HG03565 (cell line): Measurements from ENCODE around the gene TBC1D25.

Experiments
- ATAC-seq: cut with Tn5 transposase; IDR thresholded peaks from one replicate; pipeline ENCODE4 v1.9.1; 2021; ENCODE audit warnings: mild to moderate bottlenecking, moderate library complexity; ENCODE audit not compliant: unreplicated experiment

Gene TBC1D25, protein sequence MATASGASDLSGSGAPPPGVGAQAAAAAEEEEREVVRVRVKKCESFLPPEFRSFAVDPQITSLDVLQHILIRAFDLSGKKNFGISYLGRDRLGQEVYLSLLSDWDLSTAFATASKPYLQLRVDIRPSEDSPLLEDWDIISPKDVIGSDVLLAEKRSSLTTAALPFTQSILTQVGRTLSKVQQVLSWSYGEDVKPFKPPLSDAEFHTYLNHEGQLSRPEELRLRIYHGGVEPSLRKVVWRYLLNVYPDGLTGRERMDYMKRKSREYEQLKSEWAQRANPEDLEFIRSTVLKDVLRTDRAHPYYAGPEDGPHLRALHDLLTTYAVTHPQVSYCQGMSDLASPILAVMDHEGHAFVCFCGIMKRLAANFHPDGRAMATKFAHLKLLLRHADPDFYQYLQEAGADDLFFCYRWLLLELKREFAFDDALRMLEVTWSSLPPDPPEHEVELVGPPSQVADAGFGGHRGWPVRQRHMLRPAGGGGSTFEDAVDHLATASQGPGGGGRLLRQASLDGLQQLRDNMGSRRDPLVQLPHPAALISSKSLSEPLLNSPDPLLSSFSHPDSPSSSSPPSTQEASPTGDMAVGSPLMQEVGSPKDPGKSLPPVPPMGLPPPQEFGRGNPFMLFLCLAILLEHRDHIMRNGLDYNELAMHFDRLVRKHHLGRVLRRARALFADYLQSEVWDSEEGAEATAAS

DNA sequence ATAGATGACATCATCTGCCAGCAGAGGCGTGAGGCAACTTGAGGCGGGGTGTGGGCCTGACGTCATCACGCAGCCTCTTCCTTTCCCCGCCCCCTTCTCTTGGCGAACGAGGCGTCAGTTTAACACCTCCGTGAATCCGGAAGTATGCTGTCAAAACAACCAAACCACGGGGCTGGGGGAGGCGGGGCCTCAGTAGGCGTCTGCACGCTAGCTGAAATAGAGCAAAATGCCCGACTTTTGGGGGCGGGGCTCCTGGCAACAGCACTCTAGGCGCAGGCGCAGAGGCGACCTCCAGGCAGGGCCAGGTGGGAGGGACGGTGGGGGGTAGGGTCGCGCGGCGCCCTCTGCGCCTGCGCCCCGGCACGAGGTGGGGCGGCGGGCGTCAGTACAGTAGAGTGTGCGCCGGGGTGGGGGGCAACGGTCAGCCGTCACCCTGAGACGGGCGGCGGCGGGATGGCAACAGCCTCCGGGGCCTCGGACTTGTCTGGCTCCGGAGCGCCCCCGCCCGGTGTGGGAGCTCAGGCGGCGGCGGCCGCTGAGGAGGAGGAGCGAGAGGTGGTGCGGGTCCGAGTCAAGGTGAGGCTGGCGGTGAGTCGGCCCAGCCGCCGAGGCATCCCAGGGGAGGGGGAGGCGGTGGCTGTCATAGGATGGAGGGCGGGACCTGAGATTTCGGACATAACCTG lies at the start of gene TBC1D25:
Gene TBC1D25 (plus strand): TSS at position 370 of the 683 bp plus-strand sequence. CDS start 84 bp downstream, at position 454.
- ATAC-seq, result peak; percentile 73

DNA sequence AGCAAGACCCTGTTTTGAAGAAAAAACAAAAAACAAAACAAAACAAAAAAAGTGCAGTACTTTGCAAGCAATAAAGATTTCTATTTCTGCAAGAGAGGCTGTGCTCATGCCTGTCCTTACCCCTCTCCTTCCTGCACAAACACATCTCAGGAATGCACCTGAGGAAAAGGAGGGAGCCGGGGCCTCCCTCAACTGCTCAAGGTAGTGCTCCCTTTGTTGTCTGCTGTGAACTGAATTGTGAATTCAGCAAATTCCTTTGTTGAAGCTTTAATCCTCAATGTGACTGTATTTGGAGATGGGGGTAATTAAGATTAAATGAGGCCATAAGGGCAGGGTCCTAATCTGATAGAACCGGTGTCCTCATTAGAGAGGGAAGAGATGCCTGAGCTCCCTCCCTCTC lies 49.6 kb upstream of the TBC1D25 start:
- no peak for ATAC-seq

DNA sequence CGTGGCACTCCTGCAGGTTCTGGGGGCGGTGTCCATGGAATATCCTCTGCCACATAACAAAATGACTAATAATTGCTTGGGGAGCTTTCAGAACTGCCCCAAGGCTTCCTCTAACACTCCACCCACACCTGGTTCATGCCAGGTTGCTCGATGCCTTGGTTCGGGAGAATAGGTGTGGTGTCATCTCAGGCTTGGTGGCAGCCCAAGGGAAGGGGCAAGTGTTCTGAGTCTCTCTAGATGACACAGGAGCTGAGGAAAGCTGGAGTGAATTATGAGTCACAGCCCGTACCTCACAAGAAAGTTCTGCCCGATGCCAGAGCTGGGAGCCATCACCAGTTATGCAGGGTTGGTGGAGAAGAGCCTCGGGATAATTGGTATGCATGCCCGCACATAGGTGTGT lies 48.9 kb upstream of the TBC1D25 start:
- ATAC-seq, result no peak

DNA sequence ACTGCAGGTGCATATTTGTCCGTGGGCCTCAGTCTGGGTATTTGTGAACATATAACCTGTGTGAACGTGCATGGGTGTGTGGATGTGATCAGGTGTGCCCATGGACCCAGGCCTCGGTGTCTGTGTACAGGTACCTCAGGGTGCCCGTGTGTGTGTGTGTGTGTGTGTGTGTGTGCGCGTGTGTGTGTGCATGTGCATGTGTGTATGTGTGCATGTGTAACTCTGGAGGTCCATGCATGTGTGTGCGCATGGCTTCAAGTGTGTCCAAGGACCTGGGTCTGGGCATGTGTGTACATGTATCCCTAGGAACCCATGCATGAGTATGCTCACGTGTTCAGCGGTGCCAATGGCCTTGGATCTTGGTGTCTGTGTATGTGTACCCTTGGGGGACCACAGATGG lies 47.7 kb upstream of the TBC1D25 start:
- ATAC-seq, result no peak

DNA sequence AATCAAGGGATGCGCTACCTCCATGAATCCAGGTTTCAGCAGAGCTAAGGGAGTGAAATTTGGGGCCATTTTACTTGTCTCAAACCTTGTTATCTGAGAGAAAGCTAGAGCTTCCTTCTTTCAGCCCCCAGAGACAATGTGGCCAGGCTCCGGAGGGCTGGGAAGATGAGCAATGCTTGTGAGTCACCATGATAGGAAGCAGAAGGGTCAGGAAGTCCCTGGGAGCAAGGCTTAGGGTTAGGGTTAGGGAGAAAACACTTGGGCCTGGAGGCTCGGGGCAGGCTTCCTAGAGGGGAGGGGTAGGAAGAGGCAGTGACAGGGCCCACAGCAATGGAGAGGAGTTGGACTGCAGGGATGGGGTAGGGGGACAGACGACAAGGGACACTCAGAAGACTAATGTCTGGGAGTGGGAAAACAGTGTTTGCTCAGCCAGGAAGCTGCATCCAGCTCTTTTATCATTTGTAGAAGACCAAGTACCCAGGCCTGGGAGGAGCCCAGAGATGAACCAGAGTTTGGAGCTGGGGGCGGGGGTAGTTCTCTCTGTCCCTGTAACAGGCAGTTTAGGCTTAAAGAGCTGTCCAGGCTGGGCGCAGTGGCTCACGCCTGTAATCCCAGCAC lies 47.1 kb upstream of the TBC1D25 start:
- no peak for ATAC-seq

DNA sequence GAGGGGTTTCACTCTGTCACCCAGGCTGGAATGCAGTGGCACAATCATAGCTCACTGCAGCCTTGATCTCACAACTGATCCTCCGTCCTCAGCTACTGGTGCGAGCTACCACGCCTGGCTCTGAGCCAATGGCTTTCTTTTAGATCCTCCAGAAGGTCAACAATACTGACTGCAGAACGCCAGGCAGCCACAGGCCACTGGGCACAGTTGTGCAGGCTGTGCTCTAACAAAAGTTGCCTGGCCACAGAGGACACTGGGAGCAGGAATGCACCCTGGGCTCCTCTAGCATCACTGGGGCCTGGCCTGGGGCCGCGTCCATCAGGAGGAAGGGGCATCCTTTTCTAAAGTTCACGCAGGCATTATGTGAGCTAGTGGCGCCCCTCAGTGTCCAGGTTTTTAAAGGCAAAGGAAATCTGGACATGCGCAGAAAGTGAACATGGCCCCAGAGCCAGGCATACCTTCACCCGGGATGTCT lies 45.6 kb upstream of the TBC1D25 start:
- no peak for ATAC-seq

DNA sequence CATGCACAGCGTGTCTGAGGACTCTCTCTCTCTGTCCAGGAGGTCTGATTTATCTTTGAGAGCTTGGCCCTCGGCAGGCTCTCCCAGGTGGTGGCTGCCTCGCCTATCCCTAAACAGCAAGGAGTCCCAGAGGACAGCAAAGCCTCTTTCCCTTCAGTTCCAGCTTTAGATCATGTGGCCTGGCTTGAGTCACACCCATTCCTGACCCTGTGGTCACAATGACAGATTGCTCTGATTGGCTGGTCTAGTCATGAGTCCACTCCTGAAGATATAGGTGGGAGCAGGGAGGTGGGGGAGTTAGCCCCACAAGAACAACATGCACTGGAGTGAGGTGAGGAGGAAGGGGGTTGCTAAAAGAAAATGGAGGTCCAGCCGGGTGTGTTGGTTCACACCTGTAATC lies 42.9 kb upstream of the TBC1D25 start:
- ATAC-seq, result no peak

DNA sequence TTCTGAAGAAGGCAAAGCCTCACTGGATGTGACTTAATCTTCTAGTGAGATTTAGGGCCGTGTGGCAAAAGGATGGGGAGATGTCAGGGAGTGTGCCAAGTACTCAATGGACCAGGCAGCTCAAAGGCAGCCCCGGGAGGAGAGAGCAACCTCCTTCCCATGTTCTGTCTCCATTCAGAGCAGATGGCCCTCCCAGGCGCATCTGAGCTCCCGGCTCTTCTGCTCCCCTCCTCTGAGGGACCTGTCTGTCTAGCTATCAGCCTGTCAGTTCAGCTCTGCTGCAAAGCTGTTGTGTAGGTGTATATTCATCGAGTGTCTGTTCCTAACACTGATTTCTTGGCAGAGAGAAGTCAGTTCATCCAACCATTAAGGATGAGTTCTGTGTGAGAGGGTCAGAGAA lies 41.6 kb upstream of the TBC1D25 start:
- no peak for ATAC-seq

DNA sequence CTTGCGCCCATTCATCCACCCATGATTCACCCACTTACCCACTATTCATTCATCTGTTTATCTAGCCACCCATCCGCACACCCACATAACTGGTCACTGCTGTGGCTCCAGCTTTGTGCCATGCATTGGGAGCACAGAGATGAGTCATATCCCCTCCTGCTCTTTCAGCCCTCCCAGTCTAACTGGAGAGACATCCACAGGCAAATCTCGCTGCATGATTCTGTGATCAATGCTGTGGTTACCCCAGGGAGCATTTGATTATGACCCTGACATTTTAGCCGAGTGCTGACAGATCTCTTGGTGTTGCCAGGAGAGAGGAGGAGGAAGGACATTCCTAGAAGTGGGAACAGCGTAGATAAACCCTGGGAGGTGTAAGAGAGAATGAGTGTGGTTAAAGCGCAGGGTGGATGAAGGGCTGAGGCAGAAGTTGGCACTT lies 41.1 kb upstream of the TBC1D25 start:
- no peak for ATAC-seq

DNA sequence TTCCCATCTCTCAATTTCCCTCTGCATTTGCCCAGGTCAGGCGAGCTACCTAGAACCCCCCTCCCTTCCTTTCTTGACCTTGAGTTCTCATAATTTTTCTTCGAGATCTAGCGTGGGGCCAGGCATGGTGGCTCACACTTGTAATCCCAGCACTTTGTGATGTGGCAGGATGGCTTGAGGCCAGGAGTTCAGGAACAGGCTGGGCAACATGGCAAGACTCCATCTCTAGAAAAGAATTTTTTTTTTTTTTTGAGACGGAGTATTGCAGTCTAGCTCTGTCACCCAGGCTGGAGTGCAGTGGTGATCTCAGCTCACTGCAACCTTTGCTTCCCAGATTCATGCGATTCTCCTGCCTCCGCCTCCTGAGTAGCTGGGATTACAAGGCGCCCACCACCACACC lies 35.3 kb upstream of the TBC1D25 start:
- ATAC-seq, result no peak

DNA sequence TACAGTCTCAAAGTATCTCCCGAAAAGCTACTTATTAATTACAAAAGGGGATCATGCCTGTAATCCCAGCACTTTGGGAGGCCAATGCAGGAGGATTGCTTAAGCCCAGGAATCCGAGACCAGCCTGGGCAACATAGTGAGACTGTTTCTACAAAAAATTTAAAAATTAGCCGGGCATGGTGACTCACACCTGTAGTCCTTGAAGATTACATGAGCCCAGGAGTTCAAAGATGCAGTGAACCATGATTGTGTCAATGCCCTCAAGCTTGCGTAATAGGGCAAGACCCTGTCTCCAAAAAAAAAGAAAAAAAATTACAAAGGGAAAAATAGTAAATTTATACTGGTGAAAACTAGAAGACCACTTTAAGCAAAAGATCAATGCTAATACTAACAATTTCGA lies 34.0 kb upstream of the TBC1D25 start:
- ATAC-seq, result no peak

DNA sequence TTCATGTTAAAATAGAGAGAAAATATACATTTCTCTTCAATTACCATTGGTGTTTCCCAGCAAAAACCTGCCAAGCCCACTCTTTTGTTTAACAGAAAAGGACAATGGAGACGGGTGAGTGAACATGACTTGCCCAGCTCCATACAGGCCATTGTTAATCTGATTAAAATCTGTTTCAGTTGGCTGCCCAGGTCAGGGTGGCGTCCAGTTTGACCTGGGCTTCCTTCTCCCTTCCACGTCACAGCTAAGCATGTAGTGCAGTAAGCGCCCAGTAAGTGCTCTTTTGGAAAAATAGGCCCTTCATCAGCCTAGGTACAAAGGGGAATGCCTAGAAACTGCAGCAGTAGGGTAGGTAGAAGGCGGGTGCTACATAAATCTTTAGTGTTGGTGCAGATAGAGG lies 32.3 kb upstream of the TBC1D25 start:
- ATAC-seq, result no peak

DNA sequence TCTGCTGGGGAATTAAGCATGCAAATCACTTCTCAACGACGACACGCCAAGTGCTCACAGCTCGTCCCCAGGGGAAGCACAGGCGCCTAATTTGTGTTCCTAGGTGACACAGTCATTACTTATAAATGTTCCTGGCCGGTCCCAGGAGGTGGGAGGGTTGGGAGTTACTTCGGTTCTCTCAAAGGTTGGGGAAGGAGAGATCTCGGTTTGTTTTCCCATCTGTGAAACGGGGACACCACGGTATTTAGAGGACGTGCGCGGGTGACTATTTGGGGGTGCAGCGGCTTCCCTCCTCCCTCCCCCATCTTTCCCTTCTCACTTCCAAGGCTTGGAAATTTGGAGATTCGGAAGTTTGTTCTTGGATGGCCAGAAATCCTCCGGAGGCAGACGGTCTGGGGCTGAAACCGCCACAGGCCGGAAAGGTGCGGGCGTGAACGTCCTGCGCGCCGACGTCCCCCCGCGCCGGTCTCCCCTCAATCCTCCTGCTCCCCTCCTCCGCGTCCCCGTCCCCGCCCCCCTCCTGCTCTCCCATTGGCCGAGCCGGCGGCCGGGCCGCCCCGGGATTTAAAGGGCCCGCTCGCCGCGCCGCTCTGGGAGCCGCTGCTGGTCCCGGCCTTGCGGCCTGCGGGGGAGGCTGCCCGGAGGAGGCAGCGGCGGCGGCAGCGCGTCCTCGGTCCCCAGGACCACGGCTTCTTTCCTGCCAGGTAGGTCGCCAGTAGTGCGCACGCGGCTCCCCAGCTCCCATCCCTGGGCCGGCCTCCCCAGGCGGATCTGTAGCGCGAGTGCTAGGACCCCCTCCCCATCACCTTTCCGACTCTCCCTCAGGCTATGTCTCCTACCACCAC lies 30.9 kb upstream of the TBC1D25 start, which contains the start of gene PORCN:
Gene PORCN (plus strand): TSS at position 593 of the 845 bp plus-strand sequence. CDS start 829 bp downstream, outside the sequence.
- peak; percentile 54 for ATAC-seq

DNA sequence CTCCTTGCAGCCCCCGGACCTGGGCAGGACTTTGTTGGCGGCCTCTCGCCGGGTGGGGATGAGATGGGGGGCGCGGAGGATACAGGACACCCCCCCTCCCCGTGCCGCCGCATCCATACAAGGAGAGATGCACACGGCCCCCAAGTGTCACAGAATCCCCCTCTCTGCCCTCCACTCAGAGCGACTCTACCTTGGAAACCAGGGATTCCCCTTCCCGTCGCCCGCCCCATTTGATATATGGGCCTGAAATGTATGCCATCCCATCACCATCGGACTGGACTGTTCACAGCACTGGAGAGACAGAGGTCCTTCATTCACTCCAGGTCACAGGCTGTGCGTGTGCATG lies 30.3 kb upstream of the TBC1D25 start:
- ATAC-seq, result no peak

DNA sequence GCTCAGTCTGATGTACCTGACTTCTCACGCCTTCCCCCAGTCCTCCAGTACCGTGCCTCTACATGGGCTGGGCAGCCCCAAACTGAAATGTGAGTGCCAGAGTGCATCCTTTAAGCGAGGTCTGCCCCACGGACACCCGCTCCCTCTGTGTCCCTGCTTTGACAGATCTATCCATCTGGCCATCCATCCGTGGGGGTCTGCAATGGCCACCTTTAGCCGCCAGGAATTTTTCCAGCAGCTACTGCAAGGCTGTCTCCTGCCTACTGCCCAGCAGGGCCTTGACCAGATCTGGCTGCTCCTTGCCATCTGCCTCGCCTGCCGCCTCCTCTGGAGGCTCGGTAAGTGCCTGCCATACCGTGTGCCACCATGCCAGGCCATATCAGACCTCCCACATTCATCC lies 29.9 kb upstream of the TBC1D25 start:
- no peak for ATAC-seq

DNA sequence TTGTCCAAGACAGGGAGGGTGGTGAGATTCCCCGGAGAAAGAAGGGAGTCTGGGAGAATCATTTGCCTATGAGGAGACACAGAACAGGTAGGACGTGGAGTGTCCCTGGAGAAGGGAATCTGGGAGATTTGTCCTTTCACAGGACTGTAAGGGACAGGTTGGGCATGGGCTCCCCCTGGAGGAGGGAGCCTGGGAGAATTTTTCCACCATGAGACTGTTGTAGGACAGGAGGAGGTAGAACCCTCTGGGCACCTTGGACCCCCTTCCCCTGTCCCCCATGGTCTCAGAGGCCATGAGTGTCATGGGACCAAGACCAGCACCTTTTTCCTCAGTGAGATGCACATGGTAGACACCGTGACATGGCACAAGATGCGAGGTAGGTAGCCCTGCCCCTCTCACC lies 28.0 kb upstream of the TBC1D25 start:
- ATAC-seq, result no peak

DNA sequence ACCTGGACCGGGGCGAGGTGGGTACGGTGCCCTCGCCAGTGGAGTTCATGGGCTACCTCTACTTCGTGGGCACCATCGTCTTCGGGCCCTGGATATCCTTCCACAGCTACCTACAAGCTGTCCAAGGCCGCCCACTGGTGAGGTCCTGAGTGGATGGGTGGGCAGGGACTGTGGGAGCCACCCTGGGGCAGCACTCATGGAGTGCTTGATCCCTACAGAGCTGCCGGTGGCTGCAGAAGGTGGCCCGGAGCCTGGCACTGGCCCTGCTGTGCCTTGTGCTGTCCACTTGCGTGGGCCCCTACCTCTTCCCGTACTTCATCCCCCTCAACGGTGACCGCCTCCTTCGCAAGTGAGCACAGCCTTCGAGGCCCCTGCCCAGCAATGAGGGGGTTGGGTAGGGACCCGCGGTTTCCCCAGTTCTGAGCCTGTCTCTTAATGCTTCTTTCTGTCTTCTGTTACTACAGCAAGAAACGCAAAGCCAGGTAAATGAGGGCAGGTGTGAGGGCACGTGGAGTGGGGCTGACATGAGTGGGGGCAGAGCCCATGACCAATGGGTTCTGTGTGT lies 27.1 kb upstream of the TBC1D25 start:
- ATAC-seq, result no peak

DNA sequence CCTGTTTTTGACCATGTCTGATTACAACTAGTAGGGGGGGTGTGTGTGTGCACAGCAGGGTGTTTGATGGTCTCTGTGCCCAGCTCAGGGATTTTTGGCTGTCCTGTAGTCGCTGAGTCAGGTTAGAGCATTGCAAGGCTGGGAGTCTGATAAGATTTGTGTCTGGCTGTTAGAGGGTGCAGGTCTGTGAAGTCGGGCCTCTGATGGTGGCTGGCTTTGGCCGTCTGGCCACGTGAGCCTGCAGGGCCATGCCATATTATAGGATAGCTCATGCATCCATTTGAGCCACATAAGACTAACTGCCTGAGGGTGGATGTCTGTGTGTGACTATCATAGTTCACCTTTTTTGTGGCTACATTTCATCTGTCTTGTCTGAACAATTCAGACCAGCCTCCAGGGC lies 25.8 kb upstream of the TBC1D25 start:
- ATAC-seq, result no peak

DNA sequence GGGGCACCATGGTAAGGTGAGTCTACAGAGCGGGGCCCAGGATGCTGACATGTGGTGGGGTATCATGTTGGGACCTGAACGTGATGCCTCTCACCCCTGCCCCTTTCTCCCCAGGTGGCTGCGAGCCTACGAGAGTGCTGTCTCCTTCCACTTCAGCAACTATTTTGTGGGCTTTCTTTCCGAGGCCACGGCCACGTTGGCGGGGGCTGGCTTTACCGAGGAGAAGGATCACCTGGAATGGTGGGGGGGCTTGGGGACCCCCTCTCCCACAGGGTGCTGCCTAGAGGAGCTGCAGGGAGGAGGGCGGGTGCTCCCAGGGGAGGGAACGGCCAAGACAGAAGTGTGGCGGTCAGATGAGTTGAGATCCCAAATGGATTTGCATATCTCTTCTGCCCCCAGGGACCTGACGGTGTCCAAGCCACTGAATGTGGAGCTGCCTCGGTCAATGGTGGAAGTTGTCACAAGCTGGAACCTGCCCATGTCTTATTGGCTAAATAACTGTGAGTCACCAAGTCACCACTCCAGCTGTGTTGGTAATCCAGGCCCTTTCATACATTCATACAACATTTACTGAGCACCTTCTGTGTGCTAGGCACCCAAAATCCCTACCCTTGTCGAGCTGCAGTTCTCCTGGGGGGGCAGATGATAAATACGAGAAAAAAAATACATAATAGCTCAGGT lies 25.2 kb upstream of the TBC1D25 start:
- ATAC-seq, result no peak
